SU-DHL-6 (cell line): Measurements from ENCODE around the gene XYLT1.

Experiments
- CTCF ChIP-seq: fragments of 200-600 bp; sonication (generic); IDR thresholded peaks from one replicate; pipeline ENCODE4 v1.5.1; 2017; ENCODE audit warnings: antibody characterized with exemption, mild to moderate bottlenecking, low read length, moderate library complexity; ENCODE audit not compliant: insufficient read depth, poor library complexity, severe bottlenecking
- EZH2phosphoT487 ChIP-seq: fragments of 200-600 bp; sonication (generic), shearing (Covaris generic); conservative IDR thresholded peaks from 2 replicates; pipeline ENCODE4 v1.6.1; 2018; ENCODE audit warnings: mild to moderate bottlenecking, antibody characterized with exemption, low read length, moderate library complexity, mixed read lengths

GRCh38 chr16:17483351-17483750 is 12.6 kb upstream of the XYLT1 start:
- TF ChIP-seq CTCF = no peak
- no peak for TF ChIP-seq EZH2phosphoT487
